KMS-11 (cell line): ENCODE results near the gene TRABD2B.

ENCODE experiments used
- H2AFZ ChIP-seq: fragments of 200-600 bp; sonication (generic); 2 replicates; pipeline ENCODE4 v1.6.1; 2016; ENCODE audit warnings: antibody characterized with exemption, mixed run types, low read depth
- H3K27ac ChIP-seq: fragments of 200-600 bp; sonication (generic); 2 replicates; pipeline ENCODE4 v1.6.1; 2016; ENCODE audit warnings: mild to moderate bottlenecking, mixed run types
- H3K27me3 ChIP-seq: fragments of 200-600 bp; sonication (generic); 2 replicates; pipeline ENCODE4 v1.6.1; 2017; ENCODE audit warnings: mild to moderate bottlenecking, low read depth, mixed run types, moderate library complexity; ENCODE audit not compliant: insufficient read depth
- H3K36me3 ChIP-seq: fragments of 200-600 bp; sonication (generic); 2 replicates; pipeline ENCODE4 v1.6.1; 2017; ENCODE audit warnings: mild to moderate bottlenecking, mixed run types; ENCODE audit not compliant: insufficient read depth
- H3K4me1 ChIP-seq: fragments of 200-600 bp; sonication (generic); 2 replicates; pipeline ENCODE4 v1.6.1; 2016; ENCODE audit warnings: mild to moderate bottlenecking, low read depth, mixed run types; ENCODE audit not compliant: poor library complexity, severe bottlenecking
- H3K4me2 ChIP-seq: fragments of 200-600 bp; sonication (generic); 2 replicates; pipeline ENCODE4 v1.7.0; 2016; ENCODE audit warnings: mild to moderate bottlenecking, mixed run types
- H3K4me3 ChIP-seq: fragments of 200-600 bp; sonication (generic); IDR thresholded peaks from 2 replicates; pipeline ENCODE4 v1.6.1; 2017; ENCODE audit warnings: low read depth, low read length, mixed read lengths; ENCODE audit not compliant: insufficient read depth
- H3K79me2 ChIP-seq: fragments of 200-600 bp; sonication (generic); 2 replicates; pipeline ENCODE4 v1.6.1; 2016; ENCODE audit warnings: low read depth, mixed run types; ENCODE audit not compliant: insufficient read depth
- H3K9ac ChIP-seq: fragments of 200-600 bp; sonication (generic); 2 replicates; pipeline ENCODE4 v1.6.1; 2016; ENCODE audit warnings: mild to moderate bottlenecking, mixed run types
- H4K20me1 ChIP-seq: fragments of 200-600 bp; sonication (generic); 2 replicates; pipeline ENCODE4 v1.6.1; 2016; ENCODE audit warnings: mild to moderate bottlenecking, mixed run types; ENCODE audit not compliant: insufficient read depth
- TF ChIP-seq, protein P1 (sequence below): fragments of 200-600 bp; sonication (generic); conservative IDR thresholded peaks from 2 replicates; pipeline ENCODE4 v1.6.1; 2017; ENCODE audit warnings: low read depth, mild to moderate bottlenecking, antibody characterized with exemption, low read length, moderate library complexity, mixed read lengths

The TRABD2B gene

DNA sequence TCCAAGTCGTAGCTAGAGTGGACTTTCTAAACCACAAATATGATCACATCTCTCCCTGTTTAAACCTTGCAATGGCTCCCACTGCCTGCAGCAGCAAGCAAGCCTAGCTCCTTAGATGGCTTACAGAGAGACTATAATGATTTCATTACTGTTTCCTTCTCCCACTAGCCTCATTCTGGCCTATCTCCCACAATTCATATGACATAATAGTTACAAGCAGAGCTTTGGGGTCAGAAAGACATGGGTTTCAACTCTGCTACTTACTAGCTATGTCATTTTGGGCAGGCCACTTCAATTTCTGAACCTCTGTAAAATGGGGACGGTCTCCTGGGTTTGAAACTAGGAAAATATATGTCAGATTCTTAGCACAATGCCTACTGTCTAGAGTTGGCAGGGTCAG lies 143.3 kb downstream of the TRABD2B start:
- H3K27ac ChIP-seq: no peak overlapping the region
- H3K9ac ChIP-seq: no peak overlapping the region
- no peak overlapping the region for H2AFZ ChIP-seq
- H3K27me3 ChIP-seq: no peaks in the 10 kb centered on the region
- H3K79me2 ChIP-seq: no peaks in the 10 kb centered on the region
- no peaks in the 10 kb centered on the region for H4K20me1 ChIP-seq
- H3K4me3 ChIP-seq: no peak overlapping the region
- H3K4me2 ChIP-seq: no peak overlapping the region
- no peaks in the 10 kb centered on the region for H3K36me3 ChIP-seq
- TF ChIP-seq, protein P1, sequence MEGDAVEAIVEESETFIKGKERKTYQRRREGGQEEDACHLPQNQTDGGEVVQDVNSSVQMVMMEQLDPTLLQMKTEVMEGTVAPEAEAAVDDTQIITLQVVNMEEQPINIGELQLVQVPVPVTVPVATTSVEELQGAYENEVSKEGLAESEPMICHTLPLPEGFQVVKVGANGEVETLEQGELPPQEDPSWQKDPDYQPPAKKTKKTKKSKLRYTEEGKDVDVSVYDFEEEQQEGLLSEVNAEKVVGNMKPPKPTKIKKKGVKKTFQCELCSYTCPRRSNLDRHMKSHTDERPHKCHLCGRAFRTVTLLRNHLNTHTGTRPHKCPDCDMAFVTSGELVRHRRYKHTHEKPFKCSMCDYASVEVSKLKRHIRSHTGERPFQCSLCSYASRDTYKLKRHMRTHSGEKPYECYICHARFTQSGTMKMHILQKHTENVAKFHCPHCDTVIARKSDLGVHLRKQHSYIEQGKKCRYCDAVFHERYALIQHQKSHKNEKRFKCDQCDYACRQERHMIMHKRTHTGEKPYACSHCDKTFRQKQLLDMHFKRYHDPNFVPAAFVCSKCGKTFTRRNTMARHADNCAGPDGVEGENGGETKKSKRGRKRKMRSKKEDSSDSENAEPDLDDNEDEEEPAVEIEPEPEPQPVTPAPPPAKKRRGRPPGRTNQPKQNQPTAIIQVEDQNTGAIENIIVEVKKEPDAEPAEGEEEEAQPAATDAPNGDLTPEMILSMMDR: no peak
- H3K4me1 ChIP-seq: peaks cover under 1% of the 10 kb centered on the region

DNA sequence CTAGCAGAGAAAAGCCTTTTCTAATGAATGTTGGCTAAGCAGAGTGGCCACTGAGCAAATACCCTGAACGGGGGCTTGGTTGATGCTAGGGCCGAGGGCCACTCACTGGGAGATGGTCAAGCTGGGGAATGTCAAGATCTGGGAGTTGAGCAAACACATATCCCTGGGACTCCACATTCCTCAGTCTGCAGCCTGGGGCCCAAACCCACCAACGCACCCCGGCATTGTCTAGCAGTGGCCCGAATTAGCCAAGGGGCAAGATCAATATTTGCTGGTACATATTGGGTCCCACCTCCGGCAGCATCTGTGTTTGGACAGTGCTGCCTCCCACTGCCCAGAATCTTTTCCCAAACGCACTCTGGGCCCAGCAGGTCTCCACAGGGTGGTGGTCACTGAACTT lies 144.1 kb downstream of the TRABD2B start:
- Histone ChIP-seq H3K36me3 (no peaks in the 10 kb centered on the region), H3K4me3 (no peak overlapping the region), H2AFZ (no peak overlapping the region), H3K79me2 (no peaks in the 10 kb centered on the region), H3K4me2 (no peak overlapping the region), H3K27me3 (no peaks in the 10 kb centered on the region), H3K9ac (no peak overlapping the region), H3K4me1 (no peaks in the 10 kb centered on the region), H4K20me1 (no peaks in the 10 kb centered on the region), H3K27ac (no peak overlapping the region)
- TF ChIP-seq, protein P1: no peak

DNA sequence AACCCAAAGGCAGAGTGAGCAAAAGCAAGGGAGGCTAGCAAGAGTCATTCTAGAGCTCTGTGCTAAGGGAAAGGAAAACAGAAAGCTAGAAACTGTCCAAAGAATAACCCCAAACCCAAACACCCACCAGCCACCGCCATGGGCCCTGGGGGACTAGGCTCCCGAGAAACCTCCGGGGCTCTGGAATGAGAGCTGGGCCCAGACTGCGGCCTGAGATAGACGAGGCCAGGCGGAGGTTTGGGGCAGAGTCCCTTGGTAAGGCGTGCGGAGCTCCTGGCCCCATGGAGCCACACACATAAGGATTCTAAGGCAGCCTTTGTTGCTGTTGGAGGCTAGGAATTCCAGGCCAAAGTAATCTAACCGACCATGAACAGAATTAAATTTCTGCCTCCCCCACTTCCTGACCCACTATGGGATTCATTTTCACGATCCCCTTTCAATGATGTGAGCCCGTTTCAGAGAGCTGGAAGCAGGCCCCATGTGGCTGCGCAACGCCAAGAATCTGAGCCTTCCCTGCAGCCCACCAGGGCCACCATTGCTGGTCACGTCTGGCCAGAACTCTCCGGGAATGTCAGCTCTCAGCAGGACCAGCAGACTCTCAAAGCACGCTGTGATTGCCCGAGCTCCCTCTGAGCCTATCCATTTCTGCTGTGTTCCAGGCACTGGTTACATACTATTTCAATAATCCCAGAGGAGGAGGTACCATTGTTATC lies 145.0 kb downstream of the TRABD2B start:
- H3K4me1 ChIP-seq: no peaks in the 10 kb centered on the region
- no peak overlapping the region for H3K27ac ChIP-seq
- no peaks in the 10 kb centered on the region for H3K36me3 ChIP-seq
- no peak overlapping the region for H3K9ac ChIP-seq
- H4K20me1 ChIP-seq: no peaks in the 10 kb centered on the region
- H3K79me2 ChIP-seq: no peaks in the 10 kb centered on the region
- no peak overlapping the region for H3K4me3 ChIP-seq
- TF ChIP-seq, protein P1: no peak
- no peak overlapping the region for H2AFZ ChIP-seq
- H3K4me2 ChIP-seq: no peak overlapping the region
- no peaks in the 10 kb centered on the region for H3K27me3 ChIP-seq

DNA sequence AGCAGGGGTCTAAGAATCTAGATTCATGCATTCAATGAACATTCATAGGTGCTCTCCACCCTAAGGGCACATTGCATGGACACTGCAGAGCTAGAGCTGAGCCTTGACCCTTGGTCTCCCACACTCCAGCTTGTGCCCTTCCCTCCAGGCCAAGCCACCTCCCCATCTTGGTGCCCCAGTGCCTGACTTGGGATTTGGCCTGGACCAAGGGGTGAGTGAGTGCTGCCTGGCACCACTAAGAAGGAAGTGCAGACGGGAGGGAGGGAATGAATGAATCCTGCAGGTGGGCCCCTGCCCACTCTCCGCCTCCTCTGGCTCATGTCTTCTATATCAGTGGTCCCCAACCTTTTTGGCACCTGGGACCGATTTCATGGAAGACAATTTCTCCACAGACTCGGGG lies 146.7 kb downstream of the TRABD2B start:
- no peak overlapping the region for H3K27ac ChIP-seq
- H3K4me1 ChIP-seq: no peaks in the 10 kb centered on the region
- H4K20me1 ChIP-seq: no peaks in the 10 kb centered on the region
- no peaks in the 10 kb centered on the region for H3K36me3 ChIP-seq
- H2AFZ ChIP-seq: no peak overlapping the region
- H3K4me2 ChIP-seq: no peak overlapping the region
- TF ChIP-seq, protein P1: no peak
- H3K4me3 ChIP-seq: no peak overlapping the region
- no peak overlapping the region for H3K9ac ChIP-seq
- no peaks in the 10 kb centered on the region for H3K79me2 ChIP-seq
- H3K27me3 ChIP-seq: no peaks in the 10 kb centered on the region
